HG03460 (cell line): ENCODE measurements around the gene MBD1.
"Not testable (repeated sequence)": the region's sequence is repeated elsewhere in the genome, so short reads cannot be mapped to it uniquely, and the experiment has no call there.

Experiments
- ATAC-seq: cut with Tn5 transposase; IDR thresholded peaks from one replicate; pipeline ENCODE4 v1.9.1; 2021; ENCODE audit not compliant: unreplicated experiment

The MBD1 gene

GRCh38 chr18:50281295-50281971, at the start of gene MBD1:
TSS of gene MBD1 (minus strand) at chr18:50281523. CDS start at chr18:50279992, 1,531 bp downstream.
- ATAC-seq: peak; percentile 87

GRCh38 chr18:50330176-50330575, 48.9 kb upstream of the MBD1 start:
- no peak for ATAC-seq

GRCh38 chr18:50327983-50328382, 46.7 kb upstream of the MBD1 start:
- no peak for ATAC-seq

DNA sequence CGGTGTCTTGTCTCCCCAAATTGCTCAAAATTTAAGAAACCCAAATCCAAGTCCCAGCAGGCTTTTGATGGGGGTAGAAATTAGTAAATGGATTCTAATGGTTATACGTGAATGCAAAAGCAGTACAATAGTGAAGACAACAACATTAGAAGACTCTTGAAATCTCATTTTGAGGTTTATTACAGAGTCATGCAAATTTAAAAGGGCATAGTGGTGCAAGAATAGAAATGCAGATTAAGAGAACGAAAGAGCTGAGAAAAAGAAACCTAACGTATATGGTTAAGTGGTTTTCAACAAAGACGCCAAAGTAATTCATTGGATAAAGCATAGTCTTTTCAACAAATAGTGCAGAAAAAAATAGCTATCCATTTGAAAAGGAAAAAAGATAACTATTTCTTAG, 39.4 kb upstream of the MBD1 start:
- peak; percentile 74 for ATAC-seq

- peak; percentile 66 for ATAC-seq
Observed at GRCh38 chr18:50315100-50315871, 34.0 kb upstream of the MBD1 start.

GRCh38 chr18:50313873-50314460, 32.6 kb upstream of the MBD1 start:
- no peak for ATAC-seq

DNA sequence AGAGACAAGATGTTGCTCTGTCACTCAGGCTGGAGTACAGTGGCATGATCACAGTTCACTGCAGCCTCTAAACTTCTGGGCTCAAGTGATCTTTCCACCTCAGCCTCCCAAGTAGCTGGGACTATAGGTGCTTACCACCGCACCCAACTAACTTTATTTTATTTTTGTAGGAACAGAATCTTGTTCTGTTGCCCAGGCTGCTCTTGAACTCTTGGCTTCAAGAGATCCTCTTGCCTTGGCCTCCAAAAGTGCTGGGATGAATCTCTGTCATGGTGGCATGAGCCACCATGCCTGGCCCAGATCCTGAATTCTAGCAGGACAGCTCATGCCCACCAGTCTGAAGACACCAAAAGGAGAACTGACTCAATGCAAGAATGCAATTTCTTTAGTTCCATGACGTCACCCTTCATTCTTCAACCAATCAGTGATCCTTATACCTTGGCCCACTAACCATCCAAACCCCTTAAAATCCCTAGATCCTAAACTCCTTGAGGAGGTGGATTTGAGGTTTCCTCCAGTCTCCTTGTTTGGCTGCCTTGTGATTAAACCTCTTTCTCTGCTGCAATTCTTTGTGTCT, 31.8 kb upstream of the MBD1 start:
- peak; percentile 29 for ATAC-seq

DNA sequence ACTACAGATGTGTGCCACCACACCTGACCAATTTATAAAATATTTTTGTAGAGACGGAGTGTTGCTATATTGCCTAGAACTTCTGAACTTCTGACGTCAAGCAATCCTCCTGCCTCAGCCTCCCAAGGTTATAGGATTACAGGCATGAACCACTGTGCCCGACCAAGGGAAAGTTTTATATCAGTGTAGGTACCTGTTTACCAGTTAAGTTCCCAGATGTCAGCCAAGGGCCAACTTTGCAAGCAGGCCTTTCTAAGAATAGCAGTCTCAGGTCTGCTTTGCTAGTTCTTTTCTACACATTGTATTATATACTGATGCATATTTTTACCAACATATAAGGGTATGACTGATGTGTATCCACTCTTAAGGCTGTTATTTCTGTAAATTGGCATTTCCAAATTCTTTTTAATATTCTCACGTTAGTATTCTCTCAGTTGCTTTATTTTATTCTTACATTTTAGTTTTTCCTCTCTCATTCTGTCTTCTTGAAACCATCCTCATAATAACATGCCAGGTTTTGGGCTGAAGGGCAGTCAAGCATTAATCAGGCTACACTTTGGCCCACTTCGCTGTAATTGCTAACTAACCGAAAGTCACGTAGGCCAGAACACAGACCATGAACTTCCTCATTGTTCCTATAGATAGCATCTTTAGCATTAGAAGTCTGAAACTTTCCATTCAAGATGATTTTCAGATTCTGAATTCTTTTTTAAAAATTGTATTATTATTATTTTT, 31.1 kb upstream of the MBD1 start:
- peak; percentile 71 for ATAC-seq

- ATAC-seq: no peak
Observed at GRCh38 chr18:50311650-50312049, 30.3 kb upstream of the MBD1 start.

DNA sequence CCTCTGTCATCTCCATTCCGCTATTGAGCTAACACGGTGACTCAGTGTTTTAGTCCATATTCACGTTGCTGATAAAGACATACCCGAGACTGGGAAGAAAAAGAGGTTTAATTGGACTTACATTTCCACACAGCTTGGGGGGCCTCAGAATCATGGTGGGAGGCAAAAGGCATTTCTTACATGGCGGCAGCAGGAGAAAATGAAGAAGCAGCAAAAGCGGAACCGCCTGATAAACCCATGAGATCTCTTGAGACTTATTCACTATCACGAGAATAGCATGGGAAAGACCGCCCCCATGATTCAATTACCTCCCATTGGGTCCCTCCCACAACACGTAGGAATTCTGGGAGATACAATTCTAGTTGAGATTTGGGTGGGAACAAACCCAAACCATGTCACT, 28.8 kb upstream of the MBD1 start:
- no peak for ATAC-seq

GRCh38 chr18:50308851-50309250, 27.5 kb upstream of the MBD1 start:
- not testable (repeated sequence) for ATAC-seq

GRCh38 chr18:50307738-50308470, 26.6 kb upstream of the MBD1 start:
- peak; percentile 87 for ATAC-seq

DNA sequence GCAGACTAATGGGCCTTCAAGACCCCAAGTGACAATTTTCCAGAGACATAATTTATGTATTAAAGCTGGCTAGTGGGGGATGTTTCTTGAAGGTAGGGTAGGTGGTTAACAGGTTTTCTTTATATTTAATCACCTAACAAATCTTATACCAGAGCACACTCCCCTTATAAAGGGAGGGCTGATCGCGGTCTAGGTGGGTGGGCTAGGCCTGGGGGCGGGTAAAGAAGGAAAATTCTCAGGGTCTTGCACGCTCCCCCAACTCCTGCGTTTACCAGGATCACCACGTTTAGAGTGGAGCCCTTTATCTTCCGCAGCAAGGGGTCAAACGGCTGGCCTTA, 26.0 kb upstream of the MBD1 start:
- ATAC-seq: no peak

DNA sequence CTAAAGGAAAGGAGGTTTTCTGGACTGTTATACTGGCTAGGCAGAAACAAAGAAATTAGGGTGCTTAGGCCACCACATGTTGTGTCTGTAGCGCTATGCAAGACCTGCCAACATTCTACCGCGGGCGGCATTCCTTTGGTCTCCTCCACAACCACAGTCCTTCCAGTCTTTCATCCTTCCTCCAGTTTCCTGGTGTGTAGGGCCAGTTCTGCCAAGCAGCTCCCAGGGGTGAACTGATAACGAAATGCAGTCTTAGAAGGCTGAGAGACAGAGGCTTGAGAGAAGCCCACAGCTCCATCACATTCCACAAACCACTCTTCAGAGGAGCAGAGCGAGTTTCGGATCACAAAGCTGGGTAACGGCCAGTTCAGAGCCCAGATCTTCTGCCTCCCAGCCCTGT, 25.6 kb upstream of the MBD1 start:
- ATAC-seq: no peak

DNA sequence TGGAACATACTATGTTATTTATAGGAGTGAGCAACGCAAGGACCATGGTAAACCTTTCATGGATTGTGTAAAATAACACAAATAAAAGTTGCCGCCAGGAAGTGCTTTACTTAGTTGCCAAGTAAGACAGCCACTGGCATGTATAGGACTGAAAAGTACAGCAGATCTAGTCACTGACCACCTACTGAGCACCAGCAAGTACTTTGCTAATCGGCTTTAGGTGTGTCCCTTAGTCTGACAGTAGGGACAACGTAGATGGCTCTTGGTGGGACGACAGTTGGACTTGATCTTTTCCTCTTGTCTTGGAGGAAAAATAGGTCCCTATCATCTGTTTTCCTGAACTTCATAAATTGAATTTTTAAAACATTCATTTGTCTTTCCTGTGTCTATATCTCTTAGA, 19.8 kb upstream of the MBD1 start:
- no peak for ATAC-seq

GRCh38 chr18:50299626-50300388, 18.5 kb upstream of the MBD1 start:
- ATAC-seq: no peak

DNA sequence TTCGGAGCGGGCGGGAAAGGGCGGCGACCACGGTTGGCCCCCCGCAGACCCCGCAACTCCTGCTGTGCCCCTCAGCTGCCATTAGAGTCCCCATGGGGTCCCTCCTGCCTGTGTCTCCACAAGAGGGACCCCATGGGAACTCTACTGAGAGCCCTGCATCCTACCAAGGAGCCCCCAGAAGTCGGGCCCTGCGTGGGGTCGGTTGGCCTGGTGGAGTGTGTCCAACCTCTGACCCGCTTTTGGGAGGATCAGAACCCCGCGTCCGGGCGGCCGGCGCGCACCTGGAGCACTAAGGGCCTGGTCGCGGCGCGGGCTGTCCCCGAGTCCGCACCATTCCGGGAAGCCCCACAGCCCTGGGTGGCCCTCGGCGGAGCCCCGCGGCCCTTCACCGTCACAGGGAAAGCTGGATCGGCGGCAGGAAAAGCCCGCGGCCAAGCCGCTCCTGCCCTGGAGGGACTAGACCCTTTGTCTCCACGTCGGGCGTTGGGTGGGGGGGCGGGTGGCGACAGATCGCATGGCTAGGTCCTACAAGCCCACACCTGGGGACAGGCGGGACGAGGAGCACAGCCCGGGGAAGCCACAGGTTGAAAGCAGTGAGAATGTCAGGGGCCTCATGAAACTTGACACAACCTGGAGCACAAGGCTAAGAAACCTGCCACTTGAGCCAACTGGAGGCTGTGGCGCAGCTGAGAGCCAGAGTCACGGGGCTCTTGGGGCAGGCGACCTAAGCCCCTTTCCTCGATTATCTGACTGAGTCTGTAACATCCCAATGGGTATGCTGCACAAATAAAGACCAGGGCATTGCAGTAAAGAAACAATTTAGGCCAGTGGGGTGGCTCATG, 17.3 kb upstream of the MBD1 start:
- no peak for ATAC-seq

DNA sequence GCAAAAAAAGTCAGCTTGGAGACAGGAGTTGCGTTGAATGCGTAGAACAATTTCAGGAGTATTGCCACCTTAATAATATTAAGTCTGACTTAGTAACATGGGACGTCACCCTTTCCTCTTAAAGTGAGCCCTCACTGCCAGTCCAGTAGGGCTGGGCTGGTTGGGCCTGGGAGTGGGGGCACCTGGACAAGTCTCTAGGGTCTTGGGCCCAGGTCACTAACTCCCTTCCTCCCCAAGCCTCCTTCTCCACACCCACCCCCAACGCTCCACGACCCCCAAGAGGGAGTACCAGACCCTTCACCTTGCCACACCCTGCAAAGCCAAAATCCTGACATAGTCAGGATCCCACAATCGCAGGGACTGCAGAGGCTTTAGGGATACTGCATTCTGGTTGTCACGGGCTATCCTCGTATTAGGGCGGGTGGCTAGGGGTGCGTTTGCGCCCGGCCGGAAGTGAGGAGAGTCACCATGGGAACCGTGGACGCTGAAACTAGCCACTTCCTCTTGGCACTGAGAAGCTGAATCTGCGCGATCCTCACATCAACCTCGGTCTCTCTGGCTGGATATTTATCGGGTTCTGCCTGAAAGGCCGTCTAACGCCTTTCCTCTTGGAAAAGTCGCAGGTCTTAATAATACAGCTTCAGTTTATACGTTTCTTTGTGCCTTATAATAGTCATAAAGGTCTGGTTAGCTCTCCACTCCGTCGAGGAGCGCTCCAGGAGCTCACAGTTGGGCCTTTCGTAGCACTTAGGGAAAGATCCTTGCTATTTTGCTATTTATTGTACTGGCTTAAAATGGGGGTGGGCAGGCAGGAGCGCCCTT, 16.5 kb upstream of the MBD1 start:
- peak; percentile 100 for ATAC-seq
